GM12874 (cell line): Measurements from ENCODE around the gene PCDH1.

ENCODE experiments used
- CTCF ChIP-seq: IDR thresholded peaks from 2 replicates; pipeline ENCODE4 v1.5.1; 2011; ENCODE audit warnings: low read depth, mild to moderate bottlenecking, control low read depth, low read length, moderate library complexity; ENCODE audit not compliant: insufficient read depth

PCDH1 gene

GRCh38 chr5:141906972-141907371, 28.8 kb upstream of the PCDH1 start:
- TF ChIP-seq CTCF: no peak

DNA sequence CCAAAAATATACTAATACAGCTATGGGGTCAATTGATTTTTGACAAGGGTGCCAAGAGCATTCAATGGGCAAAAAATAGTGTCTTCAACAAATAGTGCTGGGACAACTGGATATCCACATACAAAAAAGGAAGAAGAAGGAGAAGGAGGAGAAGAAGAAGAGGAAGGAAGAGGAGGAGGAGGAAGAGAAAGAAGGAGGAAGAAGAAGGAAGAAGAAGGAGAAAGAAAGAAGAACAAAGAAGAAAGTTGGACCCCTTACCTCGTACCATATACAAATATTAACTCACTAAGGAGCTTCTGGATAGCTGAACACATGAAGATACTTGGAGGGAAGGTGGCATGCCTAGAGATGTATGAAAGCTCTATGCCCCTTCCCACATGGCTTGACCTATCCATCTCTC, 28.3 kb upstream of the PCDH1 start:
- no peak for TF ChIP-seq CTCF

DNA sequence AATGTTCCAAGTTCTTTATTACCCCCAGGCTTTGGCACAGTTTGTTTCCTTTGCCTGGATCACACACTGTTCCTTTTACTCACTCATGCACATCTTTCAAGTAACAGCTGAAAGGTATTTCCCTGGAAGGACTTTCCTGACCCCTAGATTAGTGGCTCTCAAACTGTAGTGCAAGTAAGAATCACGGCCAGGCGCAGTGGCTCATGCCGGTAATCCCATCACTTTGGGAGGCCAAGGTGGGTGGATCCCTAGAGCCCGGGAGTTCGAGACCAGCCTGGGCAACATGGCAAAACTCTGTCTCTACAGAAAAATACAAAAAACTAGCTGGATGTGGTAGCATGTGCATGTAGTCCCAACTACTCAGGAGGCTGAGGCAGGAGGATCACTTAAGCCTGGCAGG, 26.3 kb upstream of the PCDH1 start:
- no peak for TF ChIP-seq CTCF

GRCh38 chr5:141903261-141903660, 25.1 kb upstream of the PCDH1 start:
- no peak for TF ChIP-seq CTCF

DNA sequence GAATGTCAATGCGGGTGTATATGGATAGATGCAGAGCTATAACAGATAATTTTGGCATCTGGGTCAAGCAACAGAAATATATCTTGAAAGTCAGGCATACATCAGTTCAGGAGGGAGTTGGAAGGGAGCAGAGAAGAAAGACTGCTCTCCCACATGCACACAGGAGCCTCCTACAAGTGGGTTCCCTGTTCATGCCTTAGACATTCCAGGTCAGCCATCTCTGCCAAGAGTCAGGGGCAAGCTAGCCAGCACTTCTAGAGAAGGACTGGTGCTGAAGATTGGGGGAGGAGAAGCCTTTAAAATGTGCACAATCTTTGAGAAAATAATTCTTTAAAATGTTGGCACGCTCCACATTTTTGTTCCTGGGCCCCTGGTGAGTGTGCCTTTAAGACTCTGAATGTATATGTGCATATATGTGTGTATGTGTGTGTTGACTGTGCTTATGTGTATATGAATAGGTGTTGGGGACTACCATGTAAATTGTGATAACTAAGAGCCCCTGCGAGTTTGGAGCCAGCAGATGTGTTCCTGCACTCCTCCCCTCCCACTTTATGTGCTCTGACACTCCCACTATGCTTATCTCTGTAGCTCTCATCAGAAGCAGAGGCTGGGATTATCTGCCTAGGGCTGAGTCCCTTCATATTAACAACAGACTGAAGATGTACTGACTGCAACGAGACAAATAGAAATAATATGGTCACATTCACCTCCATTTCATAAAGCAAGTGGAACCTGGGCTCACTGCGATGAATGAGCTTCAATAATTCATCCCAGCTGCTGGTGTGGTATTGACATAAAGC, 24.0 kb upstream of the PCDH1 start:
- no peak for TF ChIP-seq CTCF

GRCh38 chr5:141898448-141899049, 20.3 kb upstream of the PCDH1 start:
- TF ChIP-seq CTCF: no peak

DNA sequence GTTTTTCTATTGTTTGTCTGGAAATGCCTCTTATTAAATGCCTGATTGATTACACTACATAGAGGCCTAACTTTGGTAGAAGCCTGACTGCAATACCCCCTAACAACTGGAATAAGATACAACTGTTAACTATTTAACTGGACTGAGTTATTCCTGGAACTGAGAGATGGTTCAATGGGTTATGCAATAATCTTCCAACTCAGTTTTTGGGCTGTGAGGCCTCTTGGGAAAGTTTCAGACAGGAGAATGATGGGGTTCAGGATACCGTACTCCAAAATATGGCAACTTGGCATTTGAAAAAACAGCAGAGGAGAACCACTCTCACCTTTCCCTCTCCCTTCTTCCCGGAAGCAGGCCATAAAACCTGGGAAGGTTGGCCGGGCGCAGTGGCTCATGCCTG, 19.2 kb upstream of the PCDH1 start:
- TF ChIP-seq CTCF: no peak
